LNCAP (cell line): ENCODE results near the gene SLC37A3.

ENCODE experiments used
- CTCF ChIP-seq: fragments of 450-650 bp; IDR thresholded peaks from 2 replicates; pipeline ENCODE4 v1.5.1; 2017; ENCODE audit warnings: mild to moderate bottlenecking

SLC37A3 gene

GRCh38 chr7:140322759-140323158, 75.6 kb downstream of the SLC37A3 start:
- TF ChIP-seq CTCF = no peak

- TF ChIP-seq CTCF = no peak
These were observed 80.3 kb downstream of the SLC37A3 start for GRCh38 chr7:140317999-140318398.

GRCh38 chr7:140317597-140317996, 80.7 kb downstream of the SLC37A3 start:
- TF ChIP-seq CTCF = no peak

- TF ChIP-seq CTCF = no peak
These were observed 82.1 kb downstream of the SLC37A3 start for GRCh38 chr7:140316165-140316661.

- no peak for TF ChIP-seq CTCF
These were observed 82.7 kb downstream of the SLC37A3 start for GRCh38 chr7:140315498-140316164.

GRCh38 chr7:140314573-140315480, 83.5 kb downstream of the SLC37A3 start:
- no peak for TF ChIP-seq CTCF

GRCh38 chr7:140312141-140312846, 86.0 kb downstream of the SLC37A3 start:
- no peak for TF ChIP-seq CTCF
